PC-9 (cell line): ENCODE results near the gene GALNT9. TPM values are rescaled to one million over a fixed set of nuclear protein-coding genes. Genes with fewer than 3 reads are reported as not detected.
"Not testable (repeated sequence)": the region's sequence is repeated elsewhere in the genome, so short reads cannot be mapped to it uniquely, and the experiment has no call there.

Source experiments
- BruUV-seq: library from RNA; stranded (reverse); fragments of 400-500 nt; replicated peaks from 2 replicates; lab custom pipeline; 2021; lab: Mats Ljungman, UMichigan
- CTCF ChIA-PET: fragments of 300-600 bp; sonication (Branson Sonifier 250); formaldehyde crosslinking; loops from one replicate; lab custom pipeline; 2022; ENCODE audit warnings: antibody characterized with exemption; lab: Charles Lee
- POLR2A ChIA-PET: fragments of 300-600 bp; sonication (Branson Sonifier 250); formaldehyde crosslinking; loops from one replicate; lab custom pipeline; 2022; ENCODE audit warnings: antibody characterized with exemption; ENCODE audit not compliant: unreplicated experiment; lab: Charles Lee
- DNase-seq, 2 experiments: peaks; one replicate each; pipeline versions ENCODE4 v3.0.0 to v3.0.0-alpha.2; 2015 to 2022; ENCODE audit warnings: mixed read lengths in 1 of 2
- H2AFZ ChIP-seq: fragments of 200-600 bp; sonication (generic); 2 replicates; pipeline ENCODE4 v1.8.1; 2017; ENCODE audit warnings: antibody characterized with exemption
- H3F3A ChIP-seq: fragments of 200-600 bp; sonication (generic); 2 replicates; pipeline ENCODE4 v1.8.1; 2017; ENCODE audit warnings: antibody characterized with exemption, mild to moderate bottlenecking, low read depth; ENCODE audit not compliant: insufficient read depth
- H3K27ac ChIP-seq: fragments of 200-600 bp; sonication (generic); 2 replicates; pipeline ENCODE4 v1.6.1; 2016; ENCODE audit warnings: mixed run types
- H3K27me3 ChIP-seq: fragments of 200-600 bp; sonication (generic); 2 replicates; pipeline ENCODE4 v1.6.1; 2016; ENCODE audit warnings: low read depth, mixed run types; ENCODE audit not compliant: insufficient read depth
- H3K36me3 ChIP-seq: fragments of 200-600 bp; sonication (generic); 2 replicates; pipeline ENCODE4 v1.6.1; 2016; ENCODE audit warnings: low read depth, mixed run types
- H3K4me1 ChIP-seq: fragments of 200-600 bp; sonication (generic); replicated peaks from 2 replicates; pipeline ENCODE4 v1.6.1; 2016; ENCODE audit warnings: mixed run types; ENCODE audit not compliant: insufficient read depth
- H3K4me2 ChIP-seq: fragments of 200-600 bp; sonication (generic); 2 replicates; pipeline ENCODE4 v1.6.1; 2017; ENCODE audit warnings: mixed run types
- H3K4me3 ChIP-seq: fragments of 200-600 bp; sonication (generic); 2 replicates; pipeline ENCODE4 v1.6.1; 2016; ENCODE audit warnings: mixed run types
- H3K79me2 ChIP-seq: fragments of 200-600 bp; sonication (generic); 2 replicates; pipeline ENCODE4 v1.6.1; 2017; ENCODE audit warnings: low read depth, mixed run types
- H3K9me2 ChIP-seq: fragments of 200-600 bp; sonication (generic); 2 replicates; pipeline ENCODE4 v1.8.1; 2017; ENCODE audit warnings: mild to moderate bottlenecking; ENCODE audit not compliant: insufficient read depth
- H3K9me3 ChIP-seq: fragments of 200-600 bp; sonication (generic); 2 replicates; pipeline ENCODE4 v1.8.1; 2016; ENCODE audit warnings: low read depth; ENCODE audit not compliant: insufficient read depth
- H4K20me1 ChIP-seq: fragments of 200-600 bp; sonication (generic); 2 replicates; pipeline ENCODE4 v1.8.1; 2017; ENCODE audit not compliant: insufficient read depth
- EZH2 ChIP-seq: fragments of 200-600 bp; sonication (generic); IDR thresholded peaks from 2 replicates; pipeline ENCODE4 v1.8.0; 2017; ENCODE audit warnings: antibody characterized with exemption, low read depth
- intact Hi-C: fragments of 100-400 bp; cut with micrococcal nuclease; formaldehyde crosslinking; loops from one replicate; pipeline ENCODE4 v1.10.0; 2022; ENCODE audit not compliant: unreplicated experiment
- total RNA-seq: library from RNA; stranded (reverse); gene quantifications from 2 replicates; pipeline ENCODE4 v1.2.3, GENCODE V29; 2021
- TF ChIP-seq, protein P1 (sequence below): fragments of 200-600 bp; sonication (generic); conservative IDR thresholded peaks from 2 replicates; pipeline ENCODE4 v1.6.1; 2017; ENCODE audit warnings: mixed run types, antibody characterized with exemption, mild to moderate bottlenecking, moderate library complexity

GALNT9 gene
- total RNA-seq, 1 experiment from 2014 or later, result 11.2 TPM

DNA sequence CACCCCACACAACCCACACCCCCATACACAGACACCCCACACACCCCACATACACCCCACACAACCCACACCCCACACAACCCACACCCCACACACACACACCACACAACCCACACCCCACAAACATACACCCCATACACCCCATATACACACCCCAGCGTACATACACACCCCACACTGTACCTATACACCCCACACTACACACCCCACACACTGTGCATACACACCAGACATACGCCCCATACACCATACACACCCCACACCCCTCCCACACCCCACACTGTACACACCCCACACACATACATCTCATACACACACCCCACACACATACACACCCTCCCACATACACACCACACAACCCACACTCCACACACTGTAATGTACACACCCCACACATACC lies 104.9 kb downstream of the GALNT9 start:
- CTCF ChIA-PET, result no interaction called here
- H3K27me3 ChIP-seq, result peaks cover 44% of the 10 kb centered on the region
- no peaks in the 10 kb centered on the region for H3K4me1 ChIP-seq
- TF ChIP-seq, protein P1, sequence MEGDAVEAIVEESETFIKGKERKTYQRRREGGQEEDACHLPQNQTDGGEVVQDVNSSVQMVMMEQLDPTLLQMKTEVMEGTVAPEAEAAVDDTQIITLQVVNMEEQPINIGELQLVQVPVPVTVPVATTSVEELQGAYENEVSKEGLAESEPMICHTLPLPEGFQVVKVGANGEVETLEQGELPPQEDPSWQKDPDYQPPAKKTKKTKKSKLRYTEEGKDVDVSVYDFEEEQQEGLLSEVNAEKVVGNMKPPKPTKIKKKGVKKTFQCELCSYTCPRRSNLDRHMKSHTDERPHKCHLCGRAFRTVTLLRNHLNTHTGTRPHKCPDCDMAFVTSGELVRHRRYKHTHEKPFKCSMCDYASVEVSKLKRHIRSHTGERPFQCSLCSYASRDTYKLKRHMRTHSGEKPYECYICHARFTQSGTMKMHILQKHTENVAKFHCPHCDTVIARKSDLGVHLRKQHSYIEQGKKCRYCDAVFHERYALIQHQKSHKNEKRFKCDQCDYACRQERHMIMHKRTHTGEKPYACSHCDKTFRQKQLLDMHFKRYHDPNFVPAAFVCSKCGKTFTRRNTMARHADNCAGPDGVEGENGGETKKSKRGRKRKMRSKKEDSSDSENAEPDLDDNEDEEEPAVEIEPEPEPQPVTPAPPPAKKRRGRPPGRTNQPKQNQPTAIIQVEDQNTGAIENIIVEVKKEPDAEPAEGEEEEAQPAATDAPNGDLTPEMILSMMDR, result no peak
- TF ChIP-seq EZH2, result no peak
- intact Hi-C loops, result loop anchor here (5.0 kb wide), 1 partner anchor 63 kb away; no protein-coding TSS in a partner anchor
- no peak overlapping the region for H3K27ac ChIP-seq
- peaks cover 6% of the 10 kb centered on the region; the same call in 1 of the 2 replicates for H4K20me1 ChIP-seq
- no peak overlapping the region for H3K4me2 ChIP-seq
- no peaks in the 10 kb centered on the region for H3K36me3 ChIP-seq
- H3K9me2 ChIP-seq, result no peaks in the 10 kb centered on the region
- no peaks in the 10 kb centered on the region for H3K79me2 ChIP-seq
- no peak overlapping the region for H2AFZ ChIP-seq
- no peak overlapping the region for H3K4me3 ChIP-seq
- no TSS peak for BruUV-seq
- POLR2A ChIA-PET, result no interaction called here
- no peaks in the 10 kb centered on the region for H3K9me3 ChIP-seq
- H3F3A ChIP-seq, result peaks cover 33% of the 10 kb centered on the region; the same call in 1 of the 2 replicates
- DNase-seq, result no peak

- Histone ChIP-seq H3K4me1 (no peaks in the 10 kb centered on the region), H3K9me2 (no peaks in the 10 kb centered on the region), H3K4me2 (no peak overlapping the region), H4K20me1 (peaks cover 6% of the 10 kb centered on the region; the same call in 1 of the 2 replicates), H3F3A (peaks cover 33% of the 10 kb centered on the region; the same call in 1 of the 2 replicates), H3K79me2 (no peaks in the 10 kb centered on the region), H3K9me3 (no peaks in the 10 kb centered on the region), H3K27ac (no peak overlapping the region), H3K4me3 (no peak overlapping the region), H3K27me3 (peaks cover 44% of the 10 kb centered on the region), H3K36me3 (no peaks in the 10 kb centered on the region), H2AFZ (no peak overlapping the region)
- intact Hi-C loops, result loop anchor here (5.0 kb wide), 1 partner anchor 65 kb away; no protein-coding TSS in a partner anchor
- BruUV-seq, result no TSS peak
- ChIA-PET CTCF (no interaction called here), POLR2A (no interaction called here)
- no peak for TF ChIP-seq EZH2
- TF ChIP-seq, protein P1, result no peak
- DNase-seq, result no peak
Observed at GRCh38 chr12:132222808-132223173, 106.6 kb downstream of the GALNT9 start.

GRCh38 chr12:132222096-132222807 lies 107.1 kb downstream of the GALNT9 start:
- H3K27me3 ChIP-seq, result peaks cover 40% of the 10 kb centered on the region
- ChIA-PET CTCF (no interaction called here), POLR2A (no interaction called here)
- TF ChIP-seq, protein P1, result no peak
- TF ChIP-seq EZH2, result no peak
- H3K27ac ChIP-seq, result no peak overlapping the region
- peaks cover 33% of the 10 kb centered on the region; the same call in 1 of the 2 replicates for H3F3A ChIP-seq
- DNase-seq, result peak; percentile 50 to 67
- intact Hi-C loops, result loop anchor here (5.0 kb wide), 1 partner anchor 65 kb away; no protein-coding TSS in a partner anchor
- H3K9me2 ChIP-seq, result no peaks in the 10 kb centered on the region
- H3K36me3 ChIP-seq, result no peaks in the 10 kb centered on the region
- H3K79me2 ChIP-seq, result no peaks in the 10 kb centered on the region
- H3K4me1 ChIP-seq, result no peaks in the 10 kb centered on the region
- no peaks in the 10 kb centered on the region for H3K9me3 ChIP-seq
- no peak overlapping the region for H3K4me2 ChIP-seq
- H4K20me1 ChIP-seq, result peaks cover 6% of the 10 kb centered on the region; the same call in 1 of the 2 replicates
- no TSS peak for BruUV-seq
- H3K4me3 ChIP-seq, result no peak overlapping the region
- no peak overlapping the region for H2AFZ ChIP-seq

GRCh38 chr12:132219761-132220160 lies 109.6 kb downstream of the GALNT9 start:
- POLR2A ChIA-PET, H3K9me2 ChIP-seq, H3K36me3 ChIP-seq, H4K20me1 ChIP-seq, DNase-seq, H3K4me2 ChIP-seq, H3K4me3 ChIP-seq, BruUV-seq, H3K4me1 ChIP-seq, H3K27ac ChIP-seq, H2AFZ ChIP-seq, H3K9me3 ChIP-seq, H3K79me2 ChIP-seq: not testable (repeated sequence)
- intact Hi-C loops, result loop anchor here (5.0 kb wide), 1 partner anchor 68 kb away; no protein-coding TSS in a partner anchor
- CTCF ChIA-PET, result interaction anchor here (0.7 kb wide), 1 partner anchor 117 kb away, joined by 3 read pairs; no protein-coding TSS in a partner anchor
- Histone ChIP-seq H3K27me3 (peaks cover 53% of the 10 kb centered on the region), H3F3A (peaks cover 10% of the 10 kb centered on the region; the same call in 1 of the 2 replicates)
